ENCODE data around the gene FILIP1L. TPM values are rescaled to one million over a fixed set of nuclear protein-coding genes. Genes with fewer than 3 reads are reported as not detected.

Gene FILIP1L
- polyA plus RNA-seq, 1 of the 3 experiments (the other 2 are of a cell fraction) = 26.8 TPM

DNA sequence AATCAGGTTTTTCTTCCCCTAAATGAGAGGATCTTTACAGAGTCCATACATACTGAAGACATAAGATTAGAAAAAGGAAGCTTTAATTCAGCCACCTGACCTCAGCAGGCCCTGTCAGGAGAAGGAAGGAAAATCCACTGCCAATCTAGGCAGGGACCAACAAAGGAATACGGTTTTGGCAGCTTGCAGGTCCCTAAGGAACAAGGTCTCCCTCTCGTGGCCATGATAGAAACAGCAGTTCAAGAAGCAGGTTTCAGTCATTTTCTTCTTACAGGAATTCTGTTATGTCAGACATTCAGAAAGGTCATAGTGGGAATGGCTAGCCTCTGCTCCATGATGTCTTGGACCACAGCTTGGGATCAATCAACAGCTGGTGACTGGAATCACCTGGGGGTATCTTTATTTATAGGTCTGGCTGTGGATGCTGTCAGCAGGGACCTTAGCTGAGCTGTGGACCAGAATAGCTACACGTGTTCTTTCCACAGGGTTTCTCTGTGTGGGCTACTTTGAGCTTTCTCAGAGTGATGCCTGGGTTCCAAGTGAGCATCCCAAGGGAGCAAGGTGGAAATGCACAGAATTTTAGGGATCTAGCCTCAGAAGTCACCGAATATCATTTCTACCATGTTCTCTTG is 306.0 kb downstream of the FILIP1L start:
- no peaks in the 10 kb centered on the region; the same call in 1 of the 2 replicates for H3K9me3 ChIP-seq

More for the DNA sequence above, 306.0 kb downstream of the FILIP1L start:
- H3K27ac ChIP-seq (ENCODE audit: low read depth in 2 of 2, low read length in 1 of 2) = no peak overlapping the region
- H3F3A ChIP-seq (replicated peaks; ENCODE audit: insufficient read depth) = no peaks in the 10 kb centered on the region
- H3K4me1 ChIP-seq (ENCODE audit: control insufficient read depth in 1 of 2, insufficient read depth in 2 of 2, low read depth in 1 of 2, low read length in 1 of 2) = no peaks in the 10 kb centered on the region
- H3K79me2 ChIP-seq (ENCODE audit: insufficient read depth) = no peaks in the 10 kb centered on the region
- peak; percentile 53 for DNase-seq
- H2AFZ ChIP-seq (ENCODE audit: low read depth) = no peak overlapping the region
- CTCF ChIA-PET = interaction anchor here (0.7 to 3.1 kb wide), 18 partner anchors 9 to 331 kb away, joined by 3 to 22 read pairs (median 4); partner anchors contain the start of gene CMSS1
- H3K36me3 ChIP-seq (replicated peaks in 1 of 2; ENCODE audit: control insufficient read depth in 1 of 2, insufficient read depth in 2 of 2, low read length in 1 of 2) = no peaks in the 10 kb centered on the region
- no peaks in the 10 kb centered on the region for H3K27me3 ChIP-seq (ENCODE audit: insufficient read depth)
- H4K20me1 ChIP-seq (ENCODE audit: insufficient read depth) = no peaks in the 10 kb centered on the region
- WGBS (ENCODE audit: low lambda C conversion rate) = 39% methylated on average over 3 of the region's 4 CpGs
- no peak overlapping the region for H3K4me2 ChIP-seq
- POLR2A ChIA-PET = no interaction called here
- peak; percentile 39 for TF ChIP-seq SMC3 (IDR thresholded peaks at IDR 0.05; ENCODE audit: low read depth, low read length)
- TF ChIP-seq JUND (IDR thresholded peaks at IDR 0.05) = no peak
- no peak for TF ChIP-seq FOXJ3 (CRISPR knock-in tag; IDR thresholded peaks at IDR 0.05)
- TF ChIP-seq, protein P1, sequence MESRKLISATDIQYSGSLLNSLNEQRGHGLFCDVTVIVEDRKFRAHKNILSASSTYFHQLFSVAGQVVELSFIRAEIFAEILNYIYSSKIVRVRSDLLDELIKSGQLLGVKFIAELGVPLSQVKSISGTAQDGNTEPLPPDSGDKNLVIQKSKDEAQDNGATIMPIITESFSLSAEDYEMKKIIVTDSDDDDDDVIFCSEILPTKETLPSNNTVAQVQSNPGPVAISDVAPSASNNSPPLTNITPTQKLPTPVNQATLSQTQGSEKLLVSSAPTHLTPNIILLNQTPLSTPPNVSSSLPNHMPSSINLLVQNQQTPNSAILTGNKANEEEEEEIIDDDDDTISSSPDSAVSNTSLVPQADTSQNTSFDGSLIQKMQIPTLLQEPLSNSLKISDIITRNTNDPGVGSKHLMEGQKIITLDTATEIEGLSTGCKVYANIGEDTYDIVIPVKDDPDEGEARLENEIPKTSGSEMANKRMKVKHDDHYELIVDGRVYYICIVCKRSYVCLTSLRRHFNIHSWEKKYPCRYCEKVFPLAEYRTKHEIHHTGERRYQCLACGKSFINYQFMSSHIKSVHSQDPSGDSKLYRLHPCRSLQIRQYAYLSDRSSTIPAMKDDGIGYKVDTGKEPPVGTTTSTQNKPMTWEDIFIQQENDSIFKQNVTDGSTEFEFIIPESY (IDR thresholded peaks at IDR 0.05; ENCODE audit: borderline replicate concordance, low read depth) = no peak
- no peak for TF ChIP-seq GATA2 (CRISPR knock-in tag; IDR thresholded peaks at IDR 0.05)
- no peak for TF ChIP-seq RXRA (IDR thresholded peaks at IDR 0.05; ENCODE audit: borderline replicate concordance, low read depth)
- no peak for TF ChIP-seq EZH2phosphoT487 (IDR thresholded peaks at IDR 0.05; ENCODE audit: borderline replicate concordance, low read depth)
- TF ChIP-seq RAD21 (IDR thresholded peaks at IDR 0.05; ENCODE audit: low read length) = peak; percentile 59
- no peak for TF ChIP-seq RFX5 (IDR thresholded peaks at IDR 0.05; ENCODE audit: low read length)
- TF ChIP-seq POLR2AphosphoS5 (IDR thresholded peaks at IDR 0.05; ENCODE audit: low read depth, low read length) = no peak
- no peak for TF ChIP-seq TAF1 (IDR thresholded peaks at IDR 0.05; ENCODE audit: borderline replicate concordance, low read depth, low read length)
- TF ChIP-seq MEF2A (IDR thresholded peaks at IDR 0.05; ENCODE audit: borderline replicate concordance, low read depth) = no peak
- TF ChIP-seq, protein P2, sequence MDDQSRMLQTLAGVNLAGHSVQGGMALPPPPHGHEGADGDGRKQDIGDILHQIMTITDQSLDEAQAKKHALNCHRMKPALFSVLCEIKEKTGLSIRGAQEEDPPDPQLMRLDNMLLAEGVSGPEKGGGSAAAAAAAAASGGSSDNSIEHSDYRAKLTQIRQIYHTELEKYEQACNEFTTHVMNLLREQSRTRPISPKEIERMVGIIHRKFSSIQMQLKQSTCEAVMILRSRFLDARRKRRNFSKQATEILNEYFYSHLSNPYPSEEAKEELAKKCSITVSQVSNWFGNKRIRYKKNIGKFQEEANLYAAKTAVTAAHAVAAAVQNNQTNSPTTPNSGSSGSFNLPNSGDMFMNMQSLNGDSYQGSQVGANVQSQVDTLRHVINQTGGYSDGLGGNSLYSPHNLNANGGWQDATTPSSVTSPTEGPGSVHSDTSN (IDR thresholded peaks at IDR 0.05) = no peak
- TF ChIP-seq, protein P3, sequence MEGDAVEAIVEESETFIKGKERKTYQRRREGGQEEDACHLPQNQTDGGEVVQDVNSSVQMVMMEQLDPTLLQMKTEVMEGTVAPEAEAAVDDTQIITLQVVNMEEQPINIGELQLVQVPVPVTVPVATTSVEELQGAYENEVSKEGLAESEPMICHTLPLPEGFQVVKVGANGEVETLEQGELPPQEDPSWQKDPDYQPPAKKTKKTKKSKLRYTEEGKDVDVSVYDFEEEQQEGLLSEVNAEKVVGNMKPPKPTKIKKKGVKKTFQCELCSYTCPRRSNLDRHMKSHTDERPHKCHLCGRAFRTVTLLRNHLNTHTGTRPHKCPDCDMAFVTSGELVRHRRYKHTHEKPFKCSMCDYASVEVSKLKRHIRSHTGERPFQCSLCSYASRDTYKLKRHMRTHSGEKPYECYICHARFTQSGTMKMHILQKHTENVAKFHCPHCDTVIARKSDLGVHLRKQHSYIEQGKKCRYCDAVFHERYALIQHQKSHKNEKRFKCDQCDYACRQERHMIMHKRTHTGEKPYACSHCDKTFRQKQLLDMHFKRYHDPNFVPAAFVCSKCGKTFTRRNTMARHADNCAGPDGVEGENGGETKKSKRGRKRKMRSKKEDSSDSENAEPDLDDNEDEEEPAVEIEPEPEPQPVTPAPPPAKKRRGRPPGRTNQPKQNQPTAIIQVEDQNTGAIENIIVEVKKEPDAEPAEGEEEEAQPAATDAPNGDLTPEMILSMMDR (IDR thresholded peaks at IDR 0.05) = peak; percentile 82
- TF ChIP-seq SIN3A (IDR thresholded peaks at IDR 0.05; ENCODE audit: borderline replicate concordance, low read depth, low read length) = no peak
- TF ChIP-seq TCF12 (IDR thresholded peaks at IDR 0.05) = no peak
- TF ChIP-seq NRF1 (IDR thresholded peaks at IDR 0.05; ENCODE audit: low read depth, low read length) = no peak
- H3K9me2 ChIP-seq = no peaks in the 10 kb centered on the region
- H3K9ac ChIP-seq = no peak overlapping the region
- no peak overlapping the region; a peak in 1 of 4 replicates for H3K4me3 ChIP-seq (ENCODE audit: low read depth in 2 of 2, low read length in 1 of 2)

All from SK-N-SH (cell line).